OCI-LY3 (cell line): ENCODE measurements around the gene GNAL.

Source experiments
- H2AFZ ChIP-seq: fragments of 200-600, 300-600 bp; shearing (Covaris generic); 2 replicates; pipeline ENCODE4 v1.6.0; 2014; ENCODE audit warnings: antibody characterized with exemption, low read depth, low read length
- H3K27ac ChIP-seq: fragments of 200-600, 300-600 bp; sonication (generic); 2 replicates; pipeline ENCODE4 v1.5.1; 2014; ENCODE audit warnings: mild to moderate bottlenecking, low read length, moderate library complexity, mixed read lengths
- H3K27me3 ChIP-seq: fragments of 200-600, 300-600 bp; sonication (generic); 2 replicates; pipeline ENCODE4 v1.6.1; 2014; ENCODE audit warnings: low read depth, low read length, mixed read lengths
- H3K36me3 ChIP-seq: fragments of 200-600, 300-600 bp; sonication (generic); replicated peaks from 2 replicates; pipeline ENCODE3; 2014; ENCODE audit warnings: low read depth, low read length, mixed read lengths
- H3K4me1 ChIP-seq: fragments of 300-600, 200-600 bp; sonication (generic); 2 replicates; pipeline ENCODE4 v1.6.1; 2014; ENCODE audit warnings: low read length, mixed read lengths
- H3K4me2 ChIP-seq: fragments of 200-600, 300-600 bp; sonication (generic); 2 replicates; pipeline ENCODE4 v1.6.1; 2014; ENCODE audit warnings: low read length, mixed read lengths
- H3K4me3 ChIP-seq: fragments of 300-600, 200-600 bp; sonication (generic); 2 replicates; pipeline ENCODE4 v1.5.1; 2014; ENCODE audit warnings: antibody characterized with exemption, mild to moderate bottlenecking, low read length, moderate library complexity
- H3K79me2 ChIP-seq: fragments of 300-600, 200-600 bp; shearing (Covaris generic); 2 replicates; pipeline ENCODE4 v1.6.1; 2014; ENCODE audit warnings: mild to moderate bottlenecking, low read length, mixed read lengths
- H3K9ac ChIP-seq: fragments of 300-600, 200-600 bp; shearing (Covaris generic); 2 replicates; pipeline ENCODE4 v1.6.0; 2014; ENCODE audit warnings: mild to moderate bottlenecking, low read length, moderate library complexity
- H3K9me3 ChIP-seq: fragments of 200-600, 300-600 bp; shearing (Covaris generic); 2 replicates; pipeline ENCODE4 v1.6.1; 2014; ENCODE audit warnings: low read length, mixed read lengths; ENCODE audit not compliant: insufficient read depth
- H4K20me1 ChIP-seq: fragments of 200-600, 300-600 bp; sonication (generic); 2 replicates; pipeline ENCODE4 v1.6.1; 2016; ENCODE audit warnings: low read length, mixed read lengths; ENCODE audit not compliant: insufficient read depth
- CTCF ChIP-seq: fragments of 200-600, 300-600 bp; sonication (generic); IDR thresholded peaks from 2 replicates; pipeline ENCODE4 v1.5.1; 2014; ENCODE audit warnings: antibody characterized with exemption, low read length, low read depth
- EZH2phosphoT487 ChIP-seq: fragments of 200-600 bp; shearing (Covaris generic); IDR thresholded peaks from 2 replicates; pipeline ENCODE4 v1.6.1; 2018; ENCODE audit warnings: antibody characterized with exemption, mixed run types, low read depth

Gene GNAL

GRCh38 chr18:11830585-11830984 is 141.5 kb downstream of the GNAL start:
- no peaks in the 10 kb centered on the region for H3K27me3 ChIP-seq
- H3K9ac ChIP-seq: no peak overlapping the region
- H3K27ac ChIP-seq: no peak overlapping the region
- no peak overlapping the region for H2AFZ ChIP-seq
- no peaks in the 10 kb centered on the region for H4K20me1 ChIP-seq
- H3K4me2 ChIP-seq: no peak overlapping the region
- no peaks in the 10 kb centered on the region for H3K79me2 ChIP-seq
- no peak for TF ChIP-seq CTCF
- no peaks in the 10 kb centered on the region for H3K4me1 ChIP-seq
- no peak overlapping the region for H3K4me3 ChIP-seq
- no peaks in the 10 kb centered on the region for H3K9me3 ChIP-seq
- no peaks in the 10 kb centered on the region for H3K36me3 ChIP-seq

- Histone ChIP-seq H3K9ac (no peak overlapping the region), H3K4me3 (no peak overlapping the region), H3K27ac (no peak overlapping the region), H3K36me3 (no peaks in the 10 kb centered on the region), H3K4me1 (no peaks in the 10 kb centered on the region), H3K9me3 (no peaks in the 10 kb centered on the region), H2AFZ (no peak overlapping the region), H3K27me3 (no peaks in the 10 kb centered on the region), H4K20me1 (no peaks in the 10 kb centered on the region), H3K79me2 (no peaks in the 10 kb centered on the region), H3K4me2 (no peak overlapping the region)
- TF ChIP-seq EZH2phosphoT487: no peak
These were observed 142.9 kb downstream of the GNAL start for GRCh38 chr18:11831921-11832320.

- no peaks in the 10 kb centered on the region for H3K9me3 ChIP-seq
- H3K27me3 ChIP-seq: no peaks in the 10 kb centered on the region
- H3K36me3 ChIP-seq: no peaks in the 10 kb centered on the region
- H4K20me1 ChIP-seq: no peaks in the 10 kb centered on the region
- no peak overlapping the region for H3K9ac ChIP-seq
- H3K4me3 ChIP-seq: no peak overlapping the region
- no peak overlapping the region for H3K4me2 ChIP-seq
- H2AFZ ChIP-seq: no peak overlapping the region
- no peaks in the 10 kb centered on the region for H3K4me1 ChIP-seq
- no peak for TF ChIP-seq CTCF
- TF ChIP-seq EZH2phosphoT487: no peak
- H3K27ac ChIP-seq: no peak overlapping the region
- no peaks in the 10 kb centered on the region for H3K79me2 ChIP-seq
These were observed 145.7 kb downstream of the GNAL start for GRCh38 chr18:11834772-11835171.

- Histone ChIP-seq H3K27me3 (no peaks in the 10 kb centered on the region), H3K4me1 (no peaks in the 10 kb centered on the region)
- TF ChIP-seq EZH2phosphoT487: no peak
- TF ChIP-seq CTCF: no peak
These were observed 150.5 kb downstream of the GNAL start for GRCh38 chr18:11839556-11839955.

GRCh38 chr18:11840493-11840892 is 151.4 kb downstream of the GNAL start:
- Histone ChIP-seq H3K4me1 (no peaks in the 10 kb centered on the region), H3K27me3 (no peaks in the 10 kb centered on the region), H4K20me1 (no peaks in the 10 kb centered on the region), H3K9me3 (no peaks in the 10 kb centered on the region), H3K9ac (no peak overlapping the region), H2AFZ (no peak overlapping the region), H3K4me3 (no peak overlapping the region), H3K27ac (no peak overlapping the region), H3K79me2 (no peaks in the 10 kb centered on the region), H3K36me3 (no peaks in the 10 kb centered on the region), H3K4me2 (no peak overlapping the region)
- TF ChIP-seq EZH2phosphoT487: no peak

More at GRCh38 chr18:11839556-11839955, 150.5 kb downstream of the GNAL start:
- Histone ChIP-seq H3K27ac (no peak overlapping the region), H3K4me2 (no peak overlapping the region), H3K79me2 (no peaks in the 10 kb centered on the region), H3K9me3 (no peaks in the 10 kb centered on the region), H4K20me1 (no peaks in the 10 kb centered on the region), H3K9ac (no peak overlapping the region), H2AFZ (no peak overlapping the region), H3K4me3 (no peak overlapping the region), H3K36me3 (no peaks in the 10 kb centered on the region)
